ENCODE results near the gene FSD2.

Gene FSD2

GRCh38 chr15:82805994-82806406, at the start of gene FSD2:
Gene FSD2, minus strand, starts transcription at chr15:82806069. Its CDS starts 18,679 bp downstream, at chr15:82787390.
- no peak for DNase-seq

- DNase-seq = no peak
These were observed 48.7 kb upstream of the FSD2 start for GRCh38 chr15:82854554-82854953.

GRCh38 chr15:82852941-82853561, 47.2 kb upstream of the FSD2 start:
- no peak for DNase-seq

- no peak for DNase-seq
These were observed 46.2 kb upstream of the FSD2 start for GRCh38 chr15:82851981-82852511.

- DNase-seq = no peak
These were observed 45.5 kb upstream of the FSD2 start for GRCh38 chr15:82851306-82851850.

GRCh38 chr15:82850731-82851130, 44.9 kb upstream of the FSD2 start:
- DNase-seq = no peak

- DNase-seq = peak; percentile 29
These were observed 44.0 kb upstream of the FSD2 start for GRCh38 chr15:82849556-82850512.

- DNase-seq = no peak
These were observed 42.5 kb upstream of the FSD2 start for GRCh38 chr15:82848241-82848993.

GRCh38 chr15:82847703-82848102, 41.8 kb upstream of the FSD2 start:
- no peak for DNase-seq

GRCh38 chr15:82846621-82847020, 40.8 kb upstream of the FSD2 start:
- DNase-seq = no peak

GRCh38 chr15:82845686-82846085, 39.8 kb upstream of the FSD2 start:
- DNase-seq = no peak

GRCh38 chr15:82843566-82843965, 37.7 kb upstream of the FSD2 start:
- no peak for DNase-seq

- DNase-seq = no peak
These were observed 34.3 kb upstream of the FSD2 start for GRCh38 chr15:82840166-82840565.

- no peak for DNase-seq
These were observed 33.3 kb upstream of the FSD2 start for GRCh38 chr15:82839136-82839535.

GRCh38 chr15:82838096-82838735, 32.3 kb upstream of the FSD2 start:
- no peak for DNase-seq

GRCh38 chr15:82835391-82835917, 29.6 kb upstream of the FSD2 start:
- DNase-seq = no peak

GRCh38 chr15:82833362-82833682, 27.5 kb upstream of the FSD2 start:
- no peak for DNase-seq

- peak; percentile 53 for DNase-seq
These were observed 26.9 kb upstream of the FSD2 start for GRCh38 chr15:82832601-82833361.

- no peak for DNase-seq
These were observed 26.2 kb upstream of the FSD2 start for GRCh38 chr15:82831894-82832600.

- no peak for DNase-seq
These were observed 24.7 kb upstream of the FSD2 start for GRCh38 chr15:82830427-82831173.

All from CD4-positive, alpha-beta T cell treated with Interleukin-4 for 4 hours (primary cell).